A673 (cell line): ENCODE data around the gene CD9.

ENCODE experiments used
- EZH2 ChIP-seq: fragments of 200-600 bp; sonication (generic); IDR thresholded peaks from 2 replicates; pipeline ENCODE4 v1.6.1; 2017; ENCODE audit warnings: borderline replicate concordance, low read depth, mild to moderate bottlenecking, mixed read lengths, antibody characterized with exemption, low read length; ENCODE audit not compliant: poor library complexity, severe bottlenecking
- TF ChIP-seq, protein P1 (sequence below): fragments of 300-800, 200-600 bp; sonication (generic); conservative IDR thresholded peaks from 2 replicates; pipeline ENCODE4 v1.5.1; 2017; ENCODE audit warnings: low read depth, mild to moderate bottlenecking, antibody characterized with exemption, low read length, moderate library complexity, mixed read lengths

DNA sequence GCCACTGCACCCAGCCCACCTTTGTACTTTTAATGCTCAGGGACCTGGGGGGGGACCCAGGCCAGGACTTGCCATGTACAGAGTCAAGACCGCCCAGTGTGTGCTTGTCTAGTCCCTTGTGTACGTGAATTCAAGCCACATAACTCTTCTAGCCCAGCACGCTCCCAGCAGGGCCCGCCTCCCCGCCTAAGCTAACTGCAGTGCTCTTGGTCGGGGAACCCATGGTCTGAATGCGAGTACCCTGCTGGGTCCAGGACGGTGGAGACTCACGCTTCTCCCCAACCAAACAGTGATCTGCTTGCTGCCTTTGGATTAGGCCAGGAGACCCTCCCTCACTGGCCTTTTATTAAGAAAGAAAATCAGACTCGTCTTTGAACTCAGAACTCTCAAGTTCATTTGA, 23.3 kb downstream of the CD9 start:
- TF ChIP-seq EZH2, result no peak
- TF ChIP-seq, protein P1, sequence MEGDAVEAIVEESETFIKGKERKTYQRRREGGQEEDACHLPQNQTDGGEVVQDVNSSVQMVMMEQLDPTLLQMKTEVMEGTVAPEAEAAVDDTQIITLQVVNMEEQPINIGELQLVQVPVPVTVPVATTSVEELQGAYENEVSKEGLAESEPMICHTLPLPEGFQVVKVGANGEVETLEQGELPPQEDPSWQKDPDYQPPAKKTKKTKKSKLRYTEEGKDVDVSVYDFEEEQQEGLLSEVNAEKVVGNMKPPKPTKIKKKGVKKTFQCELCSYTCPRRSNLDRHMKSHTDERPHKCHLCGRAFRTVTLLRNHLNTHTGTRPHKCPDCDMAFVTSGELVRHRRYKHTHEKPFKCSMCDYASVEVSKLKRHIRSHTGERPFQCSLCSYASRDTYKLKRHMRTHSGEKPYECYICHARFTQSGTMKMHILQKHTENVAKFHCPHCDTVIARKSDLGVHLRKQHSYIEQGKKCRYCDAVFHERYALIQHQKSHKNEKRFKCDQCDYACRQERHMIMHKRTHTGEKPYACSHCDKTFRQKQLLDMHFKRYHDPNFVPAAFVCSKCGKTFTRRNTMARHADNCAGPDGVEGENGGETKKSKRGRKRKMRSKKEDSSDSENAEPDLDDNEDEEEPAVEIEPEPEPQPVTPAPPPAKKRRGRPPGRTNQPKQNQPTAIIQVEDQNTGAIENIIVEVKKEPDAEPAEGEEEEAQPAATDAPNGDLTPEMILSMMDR, result no peak
